AG09309 (cell line): ENCODE results near the gene CA10.

Experiments used
- DNase-seq: peaks from one replicate; pipeline ENCODE4 v3.0.0-alpha.2; 2010; ENCODE audit warnings: low read depth
- H3K4me3 ChIP-seq: 2 replicates; pipeline ENCODE4 v1.5.1; 2011; ENCODE audit warnings: mild to moderate bottlenecking, low read depth, low read length, moderate library complexity; ENCODE audit not compliant: control insufficient read depth
- CTCF ChIP-seq: IDR thresholded peaks from 2 replicates; pipeline ENCODE4 v1.5.1; 2011; ENCODE audit warnings: mild to moderate bottlenecking, low read depth, low read length, inconsistent platforms; ENCODE audit not compliant: insufficient read depth, control insufficient read depth; ENCODE audit errors: missing control alignments

Gene CA10

GRCh38 chr17:51778842-51779241 lies 379.7 kb downstream of the CA10 start:
- H3K4me3 ChIP-seq, result no peak overlapping the region
- no peak for TF ChIP-seq CTCF
- no peak for DNase-seq

DNA sequence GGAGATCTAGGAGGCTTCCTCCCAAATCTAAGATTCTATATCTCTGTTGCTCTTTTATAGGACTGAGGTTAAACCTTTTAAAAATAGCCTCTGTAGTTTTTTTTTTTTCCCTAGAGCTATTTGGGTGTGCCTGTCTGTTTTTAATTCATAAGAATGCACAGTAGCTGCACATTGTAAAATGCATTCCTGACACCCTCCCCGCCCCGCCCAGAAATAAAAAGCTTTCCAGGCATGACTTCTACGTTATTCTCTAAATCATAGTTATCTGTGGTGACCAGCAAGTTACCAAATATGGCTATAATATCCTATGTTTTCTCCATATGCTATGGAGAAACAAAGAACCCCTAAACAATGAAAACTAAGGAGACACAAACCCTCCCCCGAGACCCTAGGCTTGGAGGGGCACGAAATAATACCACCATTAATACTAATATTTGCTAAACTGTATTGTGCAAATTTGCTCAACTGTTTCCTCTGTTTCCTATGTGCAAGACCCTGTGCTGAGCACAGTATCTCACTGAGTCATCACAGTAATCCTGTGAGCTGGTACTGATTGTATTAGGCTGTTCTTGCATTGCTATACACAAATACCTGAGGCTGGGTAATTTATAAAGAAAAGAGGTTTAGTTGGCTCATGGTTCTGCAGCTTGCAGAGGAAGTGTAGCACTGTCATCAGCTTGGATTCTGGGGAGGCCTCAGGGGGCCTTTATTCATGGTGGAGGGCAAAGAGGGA lies 388.3 kb downstream of the CA10 start:
- no peak overlapping the region for H3K4me3 ChIP-seq
- DNase-seq, result no peak
- no peak for TF ChIP-seq CTCF

DNA sequence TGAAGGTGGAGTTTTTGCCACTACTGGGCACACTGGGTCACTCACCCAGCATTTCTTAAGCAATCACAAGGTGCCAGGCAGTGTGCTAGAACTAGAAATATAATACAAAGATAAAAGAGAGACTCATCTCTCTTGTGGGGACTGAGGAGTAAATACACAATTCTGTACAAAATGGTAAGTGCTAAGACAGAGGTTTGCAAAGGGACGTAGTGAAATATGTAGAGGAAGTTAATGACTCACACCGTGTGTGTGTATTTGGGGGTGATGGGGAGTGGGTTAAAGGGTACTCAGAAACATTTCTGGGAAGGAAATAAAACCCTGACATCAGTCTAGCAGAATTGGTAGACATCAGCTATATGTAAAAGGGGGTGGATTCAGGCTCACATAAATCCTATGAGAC lies 389.3 kb downstream of the CA10 start:
- no peak for TF ChIP-seq CTCF
- H3K4me3 ChIP-seq, result no peak overlapping the region
- no peak for DNase-seq

DNA sequence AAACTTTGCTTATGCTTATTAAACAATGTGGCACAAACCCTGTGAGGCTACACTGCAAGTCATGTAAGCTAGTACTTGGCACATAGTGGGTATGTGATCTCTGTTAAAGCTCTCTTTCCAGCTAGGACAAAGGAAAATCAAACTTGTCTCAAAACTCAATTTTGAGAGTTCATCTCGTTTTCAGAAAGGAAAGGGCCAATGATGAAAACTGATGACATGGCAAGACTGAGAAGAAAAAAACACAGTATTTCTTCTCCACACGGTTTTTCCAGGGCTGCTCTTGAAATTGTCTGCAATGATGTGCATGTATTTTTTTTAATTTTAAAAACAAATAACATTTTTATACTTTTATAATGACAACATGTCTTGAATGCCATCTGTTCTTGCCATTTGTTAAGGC lies 389.8 kb downstream of the CA10 start:
- TF ChIP-seq CTCF, result no peak
- H3K4me3 ChIP-seq, result no peak overlapping the region
- no peak for DNase-seq

GRCh38 chr17:51767287-51767686 lies 391.2 kb downstream of the CA10 start:
- no peak for TF ChIP-seq CTCF
- no peak for DNase-seq
- no peak overlapping the region for H3K4me3 ChIP-seq

DNA sequence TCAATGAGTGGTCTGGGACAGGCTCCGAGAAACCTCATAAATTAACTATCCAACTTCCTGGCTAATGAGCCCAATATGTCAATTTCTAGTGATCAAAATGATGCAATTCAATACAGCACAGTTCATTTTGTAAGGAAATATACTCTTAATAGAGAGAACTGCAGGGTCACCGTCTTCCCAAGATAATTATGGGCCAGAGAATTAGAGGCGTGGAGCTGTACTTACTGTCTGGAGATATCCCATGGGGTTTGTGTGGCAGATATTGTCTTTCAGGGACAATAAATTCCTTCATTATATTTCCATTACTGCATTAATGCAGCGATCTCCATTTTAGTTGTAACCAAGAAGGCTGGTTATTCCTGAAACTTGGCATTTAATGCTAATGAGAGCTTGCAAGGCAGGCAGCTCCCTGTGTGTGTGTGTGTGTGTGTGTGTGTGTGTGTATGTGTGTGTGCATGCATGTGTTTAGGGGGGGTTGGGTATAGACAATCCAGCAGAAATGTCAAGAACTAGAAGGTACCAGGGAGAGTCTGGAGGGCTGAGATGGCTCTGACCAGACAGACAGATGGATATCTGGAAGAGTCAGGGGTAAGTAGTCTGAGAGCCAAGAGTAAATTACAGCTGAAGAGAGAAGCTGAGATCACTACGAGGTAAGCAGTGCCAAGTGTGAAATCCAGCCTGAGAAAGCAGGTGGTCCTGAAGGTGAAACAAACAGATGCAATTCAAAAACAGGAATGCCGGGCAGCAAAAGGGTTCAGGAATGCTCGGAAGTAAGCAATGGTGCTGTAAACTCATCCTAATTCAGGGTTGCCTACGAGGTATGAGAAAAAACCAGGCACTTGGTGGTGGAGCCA lies 393.0 kb downstream of the CA10 start:
- no peak for DNase-seq
- TF ChIP-seq CTCF, result no peak
- H3K4me3 ChIP-seq, result no peak overlapping the region
